H1 (cell line): ENCODE measurements around the gene E2F3. TPM values are rescaled to one million over a fixed set of nuclear protein-coding genes. Genes with fewer than 3 reads are reported as not detected.

Experiments used
- CTCF ChIA-PET: fragments of 300-600 bp; sonication (Branson Sonifier 250); formaldehyde crosslinking; loops from one replicate; lab custom pipeline; 2021; ENCODE audit not compliant: partially characterized antibody; lab: Charles Lee
- POLR2A ChIA-PET: fragments of 300-600 bp; sonication (Branson Sonifier 250); formaldehyde crosslinking; loops from one replicate; lab custom pipeline; 2021; ENCODE audit warnings: inconsistent platforms; ENCODE audit not compliant: partially characterized antibody; lab: Charles Lee
- DNase-seq, 2 experiments: peaks; one replicate each; pipeline versions ENCODE4 v3.0.0 to v3.0.0-alpha.2; 2010 to 2022; ENCODE audit warnings: low spot score in 2 of 2, low read depth in 1 of 2, mixed read lengths in 1 of 2
- FAIRE-seq: peaks from 2 replicates; lab custom pipeline; 2011; peaks lifted over from hg19 to GRCh38; lab: Jason Lieb, UNC
- H2AFZ ChIP-seq: 2 replicates; pipeline ENCODE4 v1.8.1; 2012; ENCODE audit warnings: low read length, inconsistent platforms
- H2AK5ac ChIP-seq: 2 replicates; pipeline ENCODE4 v1.6.1; 2013; ENCODE audit warnings: low read depth, low read length
- H2BK120ac ChIP-seq: replicated peaks from 2 replicates; pipeline ENCODE3; 2013; ENCODE audit warnings: low read depth, low read length, inconsistent platforms
- H2BK12ac ChIP-seq: 2 replicates; pipeline ENCODE4 v1.6.1; 2013; ENCODE audit warnings: low read depth, low read length
- H2BK15ac ChIP-seq: 2 replicates; pipeline ENCODE4 v1.6.1; 2013; ENCODE audit warnings: low read length
- H2BK20ac ChIP-seq: 2 replicates; pipeline ENCODE4 v1.6.1; 2013; ENCODE audit warnings: low read length
- H2BK5ac ChIP-seq: 2 replicates; pipeline ENCODE4 v1.6.1; 2013; ENCODE audit warnings: low read depth, low read length
- H3K14ac ChIP-seq: 2 replicates; pipeline ENCODE4 v1.6.1; 2013; ENCODE audit warnings: inconsistent platforms; ENCODE audit not compliant: insufficient read length
- H3K18ac ChIP-seq: 2 replicates; pipeline ENCODE4 v1.6.1; 2013; ENCODE audit warnings: low read length; ENCODE audit errors: extremely low read depth
- H3K23ac ChIP-seq: 2 replicates; pipeline ENCODE4 v1.6.1; 2013; ENCODE audit warnings: inconsistent platforms; ENCODE audit not compliant: insufficient read length
- H3K23me2 ChIP-seq: 2 replicates; pipeline ENCODE4 v1.6.1; 2013; ENCODE audit warnings: low read depth, low read length
- H3K27ac ChIP-seq: 2 replicates; pipeline ENCODE4 v1.6.1; 2011; ENCODE audit warnings: low read depth, low read length, inconsistent platforms
- H3K27me3 ChIP-seq, 4 experiments: replicated peaks in 1 of 4; 1 replicate in 1 of 4; 2 replicates in 3 of 4; pipeline versions ENCODE4 v1.6.1 to v1.8.1; 2011 to 2013; ENCODE audit warnings: low read length in 3 of 4, mild to moderate bottlenecking in 3 of 4, inconsistent platforms in 2 of 4, mixed read lengths in 2 of 4, moderate library complexity in 1 of 4; ENCODE audit not compliant: control insufficient read depth in 3 of 4, insufficient read depth in 3 of 4; ENCODE audit errors: extremely low read depth in 1 of 4
- H3K36me3 ChIP-seq, 4 experiments: 2 replicates each; pipeline versions ENCODE4 v1.6.1 to v1.8.1; 2011 to 2013; ENCODE audit warnings: mild to moderate bottlenecking in 4 of 4, low read length in 3 of 4, moderate library complexity in 2 of 4, control low read depth in 1 of 4, inconsistent platforms in 1 of 4; ENCODE audit not compliant: insufficient read depth in 4 of 4, control insufficient read depth in 2 of 4
- H3K4ac ChIP-seq: replicated peaks from 2 replicates; pipeline ENCODE3; 2013; ENCODE audit warnings: low read length, low read depth, mixed read lengths, inconsistent platforms; ENCODE audit not compliant: insufficient read length
- H3K4me1 ChIP-seq, 4 experiments: replicated peaks in 1 of 4; 1 replicate in 1 of 4; 2 replicates in 3 of 4; pipeline versions ENCODE4 v1.6.1 to v1.8.1; 2011 to 2013; ENCODE audit warnings: low read length in 3 of 4, inconsistent platforms in 2 of 4, mixed read lengths in 1 of 4; ENCODE audit not compliant: insufficient read depth in 4 of 4, control insufficient read depth in 3 of 4
- H3K4me2 ChIP-seq, 2 experiments: 2 replicates each; pipeline versions ENCODE4 v1.6.1 to v1.8.1; 2011 to 2013; ENCODE audit warnings: low read depth in 2 of 2, low read length in 2 of 2, control low read depth in 1 of 2, inconsistent platforms in 1 of 2, mild to moderate bottlenecking in 1 of 2; ENCODE audit not compliant: insufficient read depth in 1 of 2
- H3K4me3 ChIP-seq, 4 experiments: fragments of 200-600, 300-600 bp in 1 of 4; sonication (generic), shearing (Covaris generic), sonication (Bioruptor Twin) in 1 of 4; 2 replicates each; pipeline versions ENCODE4 v1.5.1 to v1.8.1; 2011 to 2016; ENCODE audit warnings: low read length in 4 of 4, low read depth in 3 of 4, control low read depth in 2 of 4, inconsistent platforms in 2 of 4, mild to moderate bottlenecking in 2 of 4, mixed read lengths in 1 of 4, moderate library complexity in 1 of 4; ENCODE audit not compliant: insufficient read depth in 2 of 4; ENCODE audit errors: extremely low read depth in 1 of 4
- H3K56ac ChIP-seq: replicated peaks from 2 replicates; pipeline ENCODE3; 2013; ENCODE audit warnings: low read depth, mild to moderate bottlenecking, mixed read lengths, low read length, inconsistent platforms; ENCODE audit not compliant: insufficient read length
- H3K79me1 ChIP-seq: 2 replicates; pipeline ENCODE4 v1.6.1; 2013; ENCODE audit warnings: low read depth, low read length, control low read depth
- H3K79me2 ChIP-seq, 2 experiments: 2 replicates each; pipeline versions ENCODE4 v1.6.1 to v1.8.1; 2012 to 2013; ENCODE audit warnings: low read length in 2 of 2, mild to moderate bottlenecking in 2 of 2, inconsistent platforms in 1 of 2; ENCODE audit not compliant: insufficient read depth in 2 of 2, control insufficient read depth in 1 of 2
- H3K9ac ChIP-seq, 4 experiments: replicated peaks in 1 of 4; 1 replicate in 1 of 4; 2 replicates in 3 of 4; pipeline versions ENCODE4 v1.6.1 to v1.8.1; 2011 to 2013; ENCODE audit warnings: low read depth in 3 of 4, low read length in 3 of 4, control low read depth in 2 of 4, mild to moderate bottlenecking in 2 of 4, moderate library complexity in 2 of 4, inconsistent platforms in 1 of 4; ENCODE audit errors: extremely low read depth in 1 of 4
- H3K9me3 ChIP-seq, 2 experiments: 2 replicates each; pipeline versions ENCODE4 v1.6.1 to v1.8.1; 2012 to 2013; ENCODE audit warnings: mild to moderate bottlenecking in 2 of 2, moderate library complexity in 2 of 2, control low read depth in 1 of 2, inconsistent platforms in 1 of 2, low read depth in 1 of 2, low read length in 1 of 2, mixed read lengths in 1 of 2; ENCODE audit not compliant: insufficient read depth in 2 of 2
- H4K20me1 ChIP-seq, 2 experiments: replicated peaks in 1 of 2; 2 replicates each; pipeline versions ENCODE3 to v1.8.1; 2011 to 2013; ENCODE audit warnings: inconsistent platforms in 2 of 2, low read length in 2 of 2, mild to moderate bottlenecking in 1 of 2; ENCODE audit not compliant: insufficient read depth in 2 of 2, control insufficient read depth in 1 of 2
- H4K5ac ChIP-seq: 2 replicates; pipeline ENCODE4 v1.6.1; 2013; ENCODE audit warnings: low read length, low read depth, mixed read lengths, inconsistent platforms; ENCODE audit not compliant: insufficient read length
- H4K8ac ChIP-seq: 2 replicates; pipeline ENCODE4 v1.8.0; 2013; ENCODE audit warnings: mild to moderate bottlenecking, moderate library complexity, low read length, inconsistent platforms; ENCODE audit not compliant: insufficient read depth; ENCODE audit errors: extremely low read depth
- H4K91ac ChIP-seq: replicated peaks from 2 replicates; pipeline ENCODE3; 2013; ENCODE audit warnings: low read length, mixed read lengths, inconsistent platforms; ENCODE audit not compliant: insufficient read length
- BACH1 ChIP-seq: IDR thresholded peaks from 2 replicates; pipeline ENCODE4 v1.6.1; 2012; ENCODE audit warnings: low read length, improper control_type of control experiment
- BRCA1 ChIP-seq: IDR thresholded peaks from 2 replicates; pipeline ENCODE4 v1.6.1; 2012; ENCODE audit warnings: low read depth, low read length, improper control_type of control experiment
- WGBS, 2 experiments: shearing (Covaris generic) in 1 of 2; methylation state at CpG; one replicate each; pipeline versions ENCODE4 v1.1.6 to v1.1.7; 2013 to 2015; ENCODE audit warnings: low lambda C conversion rate in 2 of 2, mixed read lengths in 2 of 2, inconsistent platforms in 1 of 2, low coverage in 1 of 2, missing lambda C conversion rate in 1 of 2; ENCODE audit not compliant: insufficient replicate concordance in 2 of 2, insufficient coverage in 1 of 2, insufficient read length in 1 of 2; ENCODE audit errors: extremely low coverage in 1 of 2, missing lambda C conversion rate in 1 of 2; 5-methylcytosine and 5-hydroxymethylcytosine counted together
- polyA plus RNA-seq, 7 experiments: library from polyadenylated mRNA; depleted of rRNA in 3 of 7; stranded (reverse) in 5 of 7; unstranded in 2 of 7; fragments of >200 nt in 5 of 7; fragments of 200-250 nt in 2 of 7; gene quantifications; 1 replicate in 5 of 7; 2 replicates in 1 of 7; 4 replicates in 1 of 7; pipeline versions ENCODE4 v1.2.1 to v1.2.3, GENCODE V29; 2011 to 2013; ENCODE audit warnings: missing spikeins in 2 of 7, mixed read lengths in 2 of 7
- total RNA-seq: library from RNA; stranded (reverse); fragmentation: NEBNext Ultra II Directional; extraction: Animal tissue kit (Norgen Biotek cat#: 25700); gene quantifications from 2 replicates; pipeline ENCODE4 v1.2.1, GENCODE V29; 2021

The E2F3 gene
- total and polyA plus RNA-seq, 2 of the 8 experiments (the other 6 are each of a cell fraction or from before 2014, with no cell fraction given), result 14.9 to 42.2 TPM

DNA sequence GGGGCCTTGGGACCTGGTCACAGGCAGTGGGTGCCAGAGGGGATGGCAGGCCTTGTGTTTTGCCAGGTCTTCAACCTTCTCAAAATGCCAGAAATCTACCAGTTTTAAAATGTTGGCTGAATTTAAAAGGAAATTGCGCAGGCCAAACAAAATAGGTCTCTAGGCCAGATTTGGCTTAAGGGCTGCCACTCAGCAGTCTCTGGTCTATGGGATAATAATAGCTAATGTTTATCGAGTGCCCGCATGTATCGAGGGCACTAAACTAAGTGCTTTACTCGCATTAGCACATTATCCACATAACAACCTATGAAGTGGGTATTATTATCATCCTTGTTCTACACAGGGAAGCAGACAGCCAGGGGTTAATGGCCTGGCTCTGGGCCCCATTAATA, 11.0 kb downstream of the E2F3 start:
- H3K14ac ChIP-seq, result no peak overlapping the region
- H2BK20ac ChIP-seq, result no peak overlapping the region
- peaks cover 1 to 34% (median 5%) of the 10 kb centered on the region in 4 experiments; a peak in 6 of 7 replicates for H3K4me1 ChIP-seq
- H2BK5ac ChIP-seq, result no peak overlapping the region
- 97% methylated on average over 5 of the region's 5 CpGs; no CpG with 5 or more reads in 1 of the 2 experiments for WGBS, 2 experiments
- no peaks in the 10 kb centered on the region for H3K23me2 ChIP-seq
- no peak overlapping the region for H3K4ac ChIP-seq
- H3K9me3 ChIP-seq, result no peaks in the 10 kb centered on the region
- TF ChIP-seq BACH1 (no peak), BRCA1 (no peak)
- H3K36me3 ChIP-seq, result peaks cover 0 to 12% (median 3%) of the 10 kb centered on the region in 4 experiments; a peak in 3 of 8 replicates
- no peak overlapping the region for H3K4me3 ChIP-seq
- no peaks in the 10 kb centered on the region for H3K27me3 ChIP-seq
- peaks cover 17% of the 10 kb centered on the region for H3K79me1 ChIP-seq
- no peak overlapping the region for H2AFZ ChIP-seq
- H3K9ac ChIP-seq, result no peak overlapping the region
- no peak overlapping the region for H4K91ac ChIP-seq
- no peak overlapping the region for H3K18ac ChIP-seq
- H2AK5ac ChIP-seq, result no peak overlapping the region
- no peak overlapping the region for H2BK15ac ChIP-seq
- no peak overlapping the region for H3K27ac ChIP-seq
- DNase-seq, result no peak
- H3K4me2 ChIP-seq, result no peak overlapping the region
- H4K20me1 ChIP-seq, result peaks cover 51 to 52% of the 10 kb centered on the region in 2 experiments
- H4K8ac ChIP-seq, result no peak overlapping the region
- peaks cover 68 to 100% of the 10 kb centered on the region in 2 experiments for H3K79me2 ChIP-seq
- H3K56ac ChIP-seq, result no peak overlapping the region
- no peak for FAIRE-seq
- no peak overlapping the region for H2BK120ac ChIP-seq
- no peak overlapping the region for H2BK12ac ChIP-seq
- no peak overlapping the region for H3K23ac ChIP-seq
- H4K5ac ChIP-seq, result no peak overlapping the region
- ChIA-PET POLR2A (interaction anchor here (1.1 to 5.1 kb wide), 4 partner anchors 9 to 116 kb away, joined by 3 to 39 read pairs (median 4); no protein-coding TSS in a partner anchor), CTCF (interaction anchor here (1.1 kb wide), 1 partner anchor 24 kb away, joined by 3 read pairs; no protein-coding TSS in a partner anchor)
